Stimulated activated naive CD4-positive, alpha-beta T cell (primary cell): ENCODE data around the gene THEM4.
A peak's percentile ranks its signal among the peaks of the same experiment; 100 is the strongest.

Experiments
- DNase-seq, 6 experiments: peaks; one replicate each; lab custom pipeline; 2025; lab: John Stamatoyannopoulos, UW

Gene THEM4

GRCh38 chr1:151837884-151838221 lies 71.5 kb downstream of the THEM4 start:
- no peak for DNase-seq

- peak in 1 of 6 experiments; percentile 22 for DNase-seq
These were observed 72.1 kb downstream of the THEM4 start for GRCh38 chr1:151837197-151837596.

GRCh38 chr1:151835596-151835995 lies 73.7 kb downstream of the THEM4 start:
- no peak for DNase-seq

- DNase-seq, result no peak
These were observed 75.1 kb downstream of the THEM4 start for GRCh38 chr1:151834239-151834638.

GRCh38 chr1:151833172-151833900 lies 76.0 kb downstream of the THEM4 start:
- DNase-seq, result no peak

- DNase-seq, result no peak
These were observed 76.9 kb downstream of the THEM4 start for GRCh38 chr1:151832318-151832980.

- DNase-seq, result no peak
These were observed 77.7 kb downstream of the THEM4 start, which contains the start of gene RORC for GRCh38 chr1:151831605-151832004. TSS of gene RORC (minus strand) at chr1:151831802. CDS start at chr1:151831764, 38 bp downstream.

- DNase-seq, result no peak
These were observed 78.1 kb downstream of the THEM4 start for GRCh38 chr1:151831256-151831591.

GRCh38 chr1:151830055-151830454 lies 79.3 kb downstream of the THEM4 start:
- no peak for DNase-seq

- peak in 1 of 6 experiments; percentile 17 for DNase-seq
These were observed 79.8 kb downstream of the THEM4 start for GRCh38 chr1:151829352-151830046.

GRCh38 chr1:151828921-151829320 lies 80.4 kb downstream of the THEM4 start:
- no peak for DNase-seq

GRCh38 chr1:151827853-151828252 lies 81.5 kb downstream of the THEM4 start:
- no peak for DNase-seq

- no peak for DNase-seq
These were observed 83.3 kb downstream of the THEM4 start for GRCh38 chr1:151825751-151826660.

- DNase-seq, result no peak
These were observed 84.1 kb downstream of the THEM4 start for GRCh38 chr1:151825204-151825603.
